Skeletal muscle cell (primary cell): ENCODE measurements around the gene SATL1.
"Not testable (repeated sequence)": the region's sequence is repeated elsewhere in the genome, so short reads cannot be mapped to it uniquely, and the experiment has no call there.

Experiments used
- DNase-seq: peaks from one replicate; pipeline ENCODE4 v3.0.0-alpha.2; 2010; ENCODE audit warnings: low read depth
- H3K4me3 ChIP-seq: 2 replicates; pipeline ENCODE4 v1.5.1; 2011; ENCODE audit warnings: low read depth, mild to moderate bottlenecking, control low read depth, low read length, moderate library complexity

The SATL1 gene

DNA sequence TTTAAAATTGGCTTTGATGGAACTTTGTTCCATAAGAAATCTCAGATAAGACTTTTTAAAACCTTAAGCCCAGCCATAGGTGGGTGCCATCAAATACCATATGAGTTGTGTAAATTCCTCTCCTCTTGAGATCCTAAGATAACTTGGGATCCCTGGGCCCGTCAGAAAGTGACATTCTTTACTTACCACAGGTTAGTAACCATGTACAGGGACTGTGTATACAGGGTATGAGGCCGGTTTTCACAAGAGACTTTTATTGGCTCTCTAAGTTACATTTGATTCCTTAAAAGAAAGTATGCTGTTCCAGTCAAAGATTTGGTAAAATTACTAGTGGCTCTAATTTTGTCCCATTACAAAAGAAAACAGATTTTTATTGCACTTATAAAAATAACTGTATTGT lies 129.8 kb downstream of the SATL1 start:
- H3K4me3 ChIP-seq, result no peak overlapping the region
- no peak for DNase-seq

GRCh38 chrX:85112293-85112692 lies 131.3 kb downstream of the SATL1 start:
- no peak for DNase-seq
- H3K4me3 ChIP-seq, result no peak overlapping the region

DNA sequence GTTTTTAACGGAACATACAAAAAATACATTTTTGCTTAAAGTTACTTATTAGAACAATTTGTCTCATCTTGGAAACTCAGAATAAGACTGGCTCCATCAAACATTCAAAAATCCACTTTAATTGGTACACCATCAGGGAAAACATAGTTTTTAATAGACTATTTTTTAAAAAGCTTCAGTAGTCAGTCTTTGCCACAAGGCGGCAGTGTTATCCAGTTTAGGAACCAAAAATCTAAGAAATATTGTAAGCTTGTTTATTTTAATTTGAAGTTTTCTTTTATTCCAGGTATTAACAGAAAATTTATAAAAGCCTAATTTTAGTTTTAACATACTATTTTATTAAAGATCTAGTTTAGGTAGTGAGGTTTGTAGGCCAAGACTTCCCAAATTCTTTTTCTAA lies 132.2 kb downstream of the SATL1 start:
- no peak for DNase-seq
- H3K4me3 ChIP-seq, result no peak overlapping the region

- H3K4me3 ChIP-seq, result no peak overlapping the region
- no peak for DNase-seq
Observed at GRCh38 chrX:85109235-85109634, 134.3 kb downstream of the SATL1 start.

DNA sequence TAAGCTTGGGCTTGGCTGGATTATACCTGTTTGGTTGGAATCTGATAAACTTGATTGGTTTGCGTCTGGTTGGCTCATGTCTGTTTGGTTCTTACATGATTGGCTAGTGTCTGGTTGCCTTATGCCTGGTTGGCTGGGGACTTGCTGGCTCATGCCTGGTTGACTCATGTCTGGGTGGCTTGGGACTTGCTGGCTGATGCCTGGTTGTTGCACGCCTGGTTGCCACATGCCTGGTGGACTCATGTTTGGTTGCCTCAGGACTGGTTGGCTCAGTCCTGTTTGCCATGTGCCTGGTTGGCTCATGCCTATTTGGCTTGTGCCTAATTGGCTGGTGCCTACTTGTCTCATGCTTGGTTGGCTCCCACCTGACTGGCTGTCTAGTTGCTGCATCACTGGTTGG lies 135.4 kb downstream of the SATL1 start:
- no peak for DNase-seq
- no peak overlapping the region for H3K4me3 ChIP-seq

GRCh38 chrX:85107407-85107806 lies 136.2 kb downstream of the SATL1 start:
- no peak for DNase-seq
- no peak overlapping the region for H3K4me3 ChIP-seq

DNA sequence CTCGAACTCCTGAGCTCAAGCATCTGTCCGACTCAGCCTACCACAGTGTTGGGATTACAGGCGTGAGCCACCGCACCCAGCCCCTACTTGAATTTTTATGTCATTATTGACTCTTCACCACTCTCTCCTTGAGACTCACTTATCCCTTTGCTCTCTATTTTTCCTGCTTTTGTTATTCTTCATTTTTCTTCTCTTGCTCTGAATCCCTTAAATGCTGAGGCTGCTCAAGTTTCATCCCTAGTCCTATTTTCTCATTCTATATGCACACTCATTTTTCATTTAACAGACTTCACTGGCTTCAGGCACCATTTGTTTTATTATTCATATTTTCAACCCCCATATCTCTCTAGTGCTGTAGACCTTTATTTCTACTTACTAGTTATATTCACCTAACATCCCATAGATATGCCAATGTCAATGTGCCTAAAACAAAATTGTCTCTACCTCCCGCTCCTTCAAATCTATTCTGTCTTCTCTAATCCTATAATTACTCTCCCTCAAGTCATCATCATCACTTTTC lies 154.2 kb downstream of the SATL1 start:
- DNase-seq, result no peak
- H3K4me3 ChIP-seq, result no peak overlapping the region

- DNase-seq, result no peak
- H3K4me3 ChIP-seq, result no peak overlapping the region
Observed at GRCh38 chrX:85084770-85085393, 158.7 kb downstream of the SATL1 start.

GRCh38 chrX:85077247-85077646 lies 166.3 kb downstream of the SATL1 start:
- not testable (repeated sequence) for H3K4me3 ChIP-seq, DNase-seq

DNA sequence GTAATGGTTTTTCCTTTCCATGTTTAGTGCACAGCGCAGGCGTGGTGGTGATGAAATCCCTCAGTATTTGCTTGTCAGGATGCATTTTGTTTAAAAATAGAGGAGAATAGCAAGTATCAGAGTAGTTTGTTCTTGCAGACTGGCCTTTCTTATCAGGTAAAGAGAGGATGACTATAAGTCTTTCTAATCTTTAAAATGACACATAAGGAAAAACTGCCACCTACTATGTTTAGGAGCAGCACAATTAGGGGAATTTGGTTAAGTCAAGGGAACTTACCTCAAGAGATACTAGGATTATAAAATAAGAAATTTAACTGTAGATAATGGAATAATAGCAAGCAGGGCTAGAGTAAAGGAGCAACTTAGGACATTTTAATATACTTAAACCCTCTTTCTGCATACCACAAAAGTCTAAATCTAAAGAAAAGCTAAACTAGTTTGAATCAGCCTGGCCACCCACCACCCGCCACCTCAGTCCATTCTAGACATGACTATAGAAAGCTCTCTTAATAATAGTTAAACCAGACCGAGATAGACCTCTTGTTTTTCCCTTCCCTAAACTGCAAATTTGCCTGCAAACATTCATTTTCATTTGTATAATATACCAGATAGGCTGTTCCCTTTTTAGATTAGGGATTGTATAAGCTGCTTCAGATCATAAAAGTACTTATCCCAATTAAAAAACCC lies 177.9 kb downstream of the SATL1 start:
- DNase-seq, result no peak

DNA sequence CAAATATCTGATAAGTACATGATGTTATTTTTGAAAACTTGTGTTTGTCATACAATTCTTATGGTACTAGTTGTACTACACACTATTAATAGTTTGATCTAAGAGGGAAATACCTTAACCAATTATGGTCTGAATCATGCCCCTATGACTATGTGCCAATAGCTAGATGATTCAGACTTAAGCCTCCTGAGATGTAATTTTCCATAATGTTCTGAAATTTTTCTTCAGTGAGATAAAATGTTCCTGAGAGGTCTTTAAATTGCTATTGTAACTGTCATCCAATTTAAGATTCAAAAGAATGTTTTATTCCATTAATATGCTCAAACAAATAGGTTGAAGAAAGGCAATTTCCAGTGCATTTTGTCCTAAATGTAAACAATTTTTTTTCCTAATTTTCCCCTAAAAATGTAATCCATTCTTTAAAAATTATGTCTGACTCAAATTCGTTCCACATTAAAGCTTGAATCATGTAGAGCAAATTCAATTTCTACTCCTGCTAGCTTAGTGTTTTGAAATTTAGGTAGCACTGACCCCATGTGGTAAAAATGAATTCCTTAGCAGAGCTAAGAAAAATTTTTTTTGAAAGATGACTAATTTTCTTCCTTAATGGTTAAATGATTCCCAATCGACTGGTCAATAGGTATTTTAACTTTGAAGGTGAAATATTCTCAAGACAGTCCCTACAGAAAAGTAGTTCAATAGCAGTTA lies 190.8 kb downstream of the SATL1 start:
- peak; percentile 60 for DNase-seq
- H3K4me3 ChIP-seq, result no peak overlapping the region

More for the DNA sequence above, 177.9 kb downstream of the SATL1 start:
- no peak overlapping the region for H3K4me3 ChIP-seq

GRCh38 chrX:85052205-85052604 lies 191.4 kb downstream of the SATL1 start:
- no peak overlapping the region for H3K4me3 ChIP-seq
- peak; percentile 25 for DNase-seq

GRCh38 chrX:85051627-85052026 lies 192.0 kb downstream of the SATL1 start:
- H3K4me3 ChIP-seq, result no peak overlapping the region
- DNase-seq, result no peak
